ENCODE data around the gene PIK3R5.

PIK3R5 gene

DNA sequence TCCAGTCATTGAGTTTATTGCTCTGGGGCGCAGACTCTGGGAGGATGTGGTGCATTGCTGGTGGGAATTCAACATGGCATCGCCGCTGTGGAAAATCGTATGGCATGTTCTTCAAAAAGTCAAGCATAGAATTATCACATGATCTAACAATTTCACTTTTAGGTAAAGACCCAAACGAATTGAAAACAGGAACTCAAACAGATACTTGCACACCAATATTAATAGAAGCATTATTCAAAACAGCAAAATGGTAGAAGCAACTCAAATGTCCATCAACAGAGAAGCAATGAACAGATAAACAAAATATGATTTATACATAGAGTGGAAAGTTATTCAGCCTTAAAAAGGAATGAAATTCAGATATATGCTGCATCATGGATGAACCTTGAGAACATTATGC is 113.9 kb downstream of the PIK3R5 start:
- no peaks in the 10 kb centered on the region; the same call in 1 of the 2 replicates for H3K4me1 ChIP-seq (ENCODE audit: control insufficient read depth, low read length)
- no peak for TF ChIP-seq EZH2phosphoT487 (IDR thresholded peaks at IDR 0.05; ENCODE audit: borderline replicate concordance, low read length)
- TF ChIP-seq CTCF (IDR thresholded peaks at IDR 0.05; ENCODE audit: low read depth, low read length, poor library complexity, severe bottlenecking): no peak
- H3K4me2 ChIP-seq (ENCODE audit: low read length): no peak overlapping the region

DNA sequence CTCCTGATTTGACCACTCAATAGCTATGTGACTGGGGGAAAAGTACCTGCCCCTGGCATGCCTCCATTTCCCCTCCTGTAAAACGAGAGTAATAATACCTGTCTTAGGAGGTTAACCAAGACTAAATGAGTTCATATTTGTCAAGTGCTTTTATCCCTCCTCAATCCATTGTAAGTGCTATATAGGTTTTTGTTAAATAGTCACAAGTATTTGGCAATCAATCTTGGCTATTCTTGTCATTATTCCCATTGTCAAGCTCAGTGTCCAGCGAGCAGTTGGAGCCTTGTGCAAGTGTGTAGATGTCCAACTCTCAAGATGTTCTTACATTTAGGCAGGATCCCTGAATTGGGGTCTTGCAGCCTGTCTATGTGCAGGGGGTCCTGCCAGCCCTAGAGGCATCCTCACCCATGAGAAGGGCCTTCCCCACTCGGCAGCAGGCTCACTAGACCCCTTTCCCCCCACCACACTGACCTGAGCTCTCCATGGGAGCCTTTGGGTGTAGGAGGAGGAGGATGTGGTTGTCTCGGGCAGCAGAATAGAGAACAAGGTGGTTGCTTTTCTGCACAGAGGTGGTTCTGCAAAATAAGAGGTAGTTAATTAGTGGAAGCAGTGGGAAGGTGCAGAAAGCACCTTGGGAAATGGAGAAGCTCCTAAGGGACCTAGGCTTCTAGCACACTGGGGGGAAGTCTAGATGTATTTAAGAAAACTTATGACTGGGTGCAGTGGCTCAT is 116.0 kb downstream of the PIK3R5 start:
- Histone ChIP-seq H3K4me3 (ENCODE audit: low read length) (no peak overlapping the region), H3K36me3 (ENCODE audit: control insufficient read depth, low read length) (no peaks in the 10 kb centered on the region), H3K4me1 (ENCODE audit: control insufficient read depth, low read length) (no peaks in the 10 kb centered on the region), H3K79me2 (ENCODE audit: control insufficient read depth, low read length) (no peaks in the 10 kb centered on the region), H3K9me3 (ENCODE audit: control insufficient read depth, insufficient read depth, low read length) (no peaks in the 10 kb centered on the region), H3K9me2 (replicated peaks; ENCODE audit: control insufficient read depth, low read length) (no peaks in the 10 kb centered on the region), H3K4me2 (ENCODE audit: low read length) (no peak overlapping the region), H3K27me3 (ENCODE audit: control insufficient read depth, low read length) (peaks cover 11% of the 10 kb centered on the region), H3K27ac (ENCODE audit: low read depth, low read length) (no peak overlapping the region), H4K20me1 (ENCODE audit: control insufficient read depth, insufficient read depth, low read depth, low read length) (no peaks in the 10 kb centered on the region), H3F3A (ENCODE audit: control insufficient read depth, insufficient read depth) (no peaks in the 10 kb centered on the region)
- TF ChIP-seq EZH2phosphoT487 (IDR thresholded peaks at IDR 0.05; ENCODE audit: borderline replicate concordance, low read length): no peak
- TF ChIP-seq CTCF (IDR thresholded peaks at IDR 0.05; ENCODE audit: low read depth, low read length, poor library complexity, severe bottlenecking): no peak

More for the DNA sequence above, 113.9 kb downstream of the PIK3R5 start:
- Histone ChIP-seq H4K20me1 (ENCODE audit: control insufficient read depth, insufficient read depth, low read depth, low read length) (no peaks in the 10 kb centered on the region), H3F3A (ENCODE audit: control insufficient read depth, insufficient read depth) (no peaks in the 10 kb centered on the region), H3K79me2 (ENCODE audit: control insufficient read depth, low read length) (no peaks in the 10 kb centered on the region), H3K9me2 (replicated peaks; ENCODE audit: control insufficient read depth, low read length) (no peaks in the 10 kb centered on the region), H3K27me3 (ENCODE audit: control insufficient read depth, low read length) (peaks cover 28% of the 10 kb centered on the region), H3K27ac (ENCODE audit: low read depth, low read length) (no peak overlapping the region), H3K9me3 (ENCODE audit: control insufficient read depth, insufficient read depth, low read length) (no peaks in the 10 kb centered on the region), H3K36me3 (ENCODE audit: control insufficient read depth, low read length) (no peaks in the 10 kb centered on the region), H3K4me3 (ENCODE audit: low read length) (no peak overlapping the region)

GRCh38 chr17:8847891-8848290 is 117.6 kb downstream of the PIK3R5 start:
- H3K9me2 ChIP-seq (replicated peaks; ENCODE audit: control insufficient read depth, low read length): no peaks in the 10 kb centered on the region
- no peaks in the 10 kb centered on the region for H3K79me2 ChIP-seq (ENCODE audit: control insufficient read depth, low read length)
- H4K20me1 ChIP-seq (ENCODE audit: control insufficient read depth, insufficient read depth, low read depth, low read length): no peaks in the 10 kb centered on the region
- no peak overlapping the region for H3K4me3 ChIP-seq (ENCODE audit: low read length)
- H3K36me3 ChIP-seq (ENCODE audit: control insufficient read depth, low read length): no peaks in the 10 kb centered on the region
- no peaks in the 10 kb centered on the region for H3K4me1 ChIP-seq (ENCODE audit: control insufficient read depth, low read length)
- H3K9me3 ChIP-seq (ENCODE audit: control insufficient read depth, insufficient read depth, low read length): no peaks in the 10 kb centered on the region
- H3K27ac ChIP-seq (ENCODE audit: low read depth, low read length): no peak overlapping the region
- peaks cover 8% of the 10 kb centered on the region for H3K27me3 ChIP-seq (ENCODE audit: control insufficient read depth, low read length)
- H3K4me2 ChIP-seq (ENCODE audit: low read length): no peak overlapping the region
- TF ChIP-seq EZH2phosphoT487 (IDR thresholded peaks at IDR 0.05; ENCODE audit: borderline replicate concordance, low read length) (no peak), CTCF (IDR thresholded peaks at IDR 0.05; ENCODE audit: low read depth, low read length, poor library complexity, severe bottlenecking) (no peak)
- H3F3A ChIP-seq (ENCODE audit: control insufficient read depth, insufficient read depth): no peaks in the 10 kb centered on the region

Measured in DOHH2 (cell line).